ENCODE results near the gene KIF3B.

- TF ChIP-seq CTCF (IDR thresholded peaks at IDR 0.05) = no peak
- TF ChIP-seq POLR2A (IDR thresholded peaks at IDR 0.05) = no peak
Measured at GRCh38 chr20:32339116-32339515, 61.7 kb downstream of the KIF3B start.

All from heart left ventricle (tissue), 13 donors.